ENCODE results near the gene TRIM17.
A peak's percentile ranks its signal among the peaks of the same experiment; 100 is the strongest.

The TRIM17 gene

GRCh38 chr1:228390649-228391048 lies 26.0 kb downstream of the TRIM17 start:
- peaks cover 1% of the 10 kb centered on the region for H3K36me3 Mint-ChIP-seq
- H3K9me3 Mint-ChIP-seq: no peaks in the 10 kb centered on the region
- no peak overlapping the region for H3K4me3 Mint-ChIP-seq
- no peaks in the 10 kb centered on the region for H3K27me3 Mint-ChIP-seq
- H3K4me1 Mint-ChIP-seq: no peaks in the 10 kb centered on the region
- no peak overlapping the region for H3K27ac Mint-ChIP-seq

GRCh38 chr1:228387321-228387720 lies 29.3 kb downstream of the TRIM17 start:
- no peaks in the 10 kb centered on the region for H3K4me1 Mint-ChIP-seq

GRCh38 chr1:228385232-228385631 lies 31.4 kb downstream of the TRIM17 start:
- Mint-ChIP-seq H3K9me3 (no peaks in the 10 kb centered on the region), H3K27ac (no peak overlapping the region), H3K36me3 (no peaks in the 10 kb centered on the region), H3K4me1 (no peaks in the 10 kb centered on the region), H3K27me3 (peaks cover 1% of the 10 kb centered on the region), H3K4me3 (no peak overlapping the region)

More at GRCh38 chr1:228387321-228387720, 29.3 kb downstream of the TRIM17 start:
- Mint-ChIP-seq H3K4me3 (no peak overlapping the region), H3K27ac (no peak overlapping the region), H3K27me3 (peaks cover 1% of the 10 kb centered on the region), H3K9me3 (no peaks in the 10 kb centered on the region), H3K36me3 (no peaks in the 10 kb centered on the region)

GRCh38 chr1:228383773-228384172 lies 32.9 kb downstream of the TRIM17 start:
- no peaks in the 10 kb centered on the region for H3K36me3 Mint-ChIP-seq
- H3K9me3 Mint-ChIP-seq: no peaks in the 10 kb centered on the region
- no peak overlapping the region for H3K27ac Mint-ChIP-seq
- H3K27me3 Mint-ChIP-seq: peaks cover 3% of the 10 kb centered on the region
- H3K4me3 Mint-ChIP-seq: no peak overlapping the region
- peaks cover 5% of the 10 kb centered on the region for H3K4me1 Mint-ChIP-seq

- H3K27ac Mint-ChIP-seq: no peak overlapping the region
- H3K9me3 Mint-ChIP-seq: no peaks in the 10 kb centered on the region
- H3K27me3 Mint-ChIP-seq: peaks cover 5% of the 10 kb centered on the region
- peaks cover 6% of the 10 kb centered on the region for H3K4me1 Mint-ChIP-seq
- no peak overlapping the region for H3K4me3 Mint-ChIP-seq
- H3K36me3 Mint-ChIP-seq: no peaks in the 10 kb centered on the region
Observed at GRCh38 chr1:228381356-228381755, 35.3 kb downstream of the TRIM17 start.

- Mint-ChIP-seq H3K27ac (no peak overlapping the region), H3K4me1 (peaks cover 6% of the 10 kb centered on the region), H3K4me3 (peak overlapping the region; percentile 30), H3K36me3 (no peaks in the 10 kb centered on the region), H3K9me3 (no peaks in the 10 kb centered on the region), H3K27me3 (peaks cover 5% of the 10 kb centered on the region)
Observed at GRCh38 chr1:228379666-228380065, 37.0 kb downstream of the TRIM17 start.

GRCh38 chr1:228378873-228379460 lies 37.7 kb downstream of the TRIM17 start:
- H3K9me3 Mint-ChIP-seq: no peaks in the 10 kb centered on the region
- H3K4me1 Mint-ChIP-seq: peaks cover 6% of the 10 kb centered on the region
- peaks cover 5% of the 10 kb centered on the region for H3K27me3 Mint-ChIP-seq
- H3K4me3 Mint-ChIP-seq: peak overlapping the region; percentile 86
- H3K36me3 Mint-ChIP-seq: no peaks in the 10 kb centered on the region
- H3K27ac Mint-ChIP-seq: no peak overlapping the region

- Mint-ChIP-seq H3K27ac (no peak overlapping the region), H3K36me3 (no peaks in the 10 kb centered on the region), H3K9me3 (no peaks in the 10 kb centered on the region), H3K4me3 (peak overlapping the region; percentile 86), H3K4me1 (peaks cover 6% of the 10 kb centered on the region), H3K27me3 (peaks cover 4% of the 10 kb centered on the region)
Observed at GRCh38 chr1:228378090-228378872, 38.4 kb downstream of the TRIM17 start.

- Mint-ChIP-seq H3K9me3 (no peaks in the 10 kb centered on the region), H3K36me3 (no peaks in the 10 kb centered on the region), H3K4me3 (no peak overlapping the region), H3K27ac (no peak overlapping the region), H3K4me1 (peaks cover 6% of the 10 kb centered on the region), H3K27me3 (peaks cover 3% of the 10 kb centered on the region)
Observed at GRCh38 chr1:228377664-228378089, 39.0 kb downstream of the TRIM17 start.

GRCh38 chr1:228376651-228377631 lies 39.7 kb downstream of the TRIM17 start:
- Mint-ChIP-seq H3K27me3 (peaks cover 3% of the 10 kb centered on the region), H3K27ac (no peak overlapping the region), H3K36me3 (no peaks in the 10 kb centered on the region), H3K4me1 (peaks cover 6% of the 10 kb centered on the region), H3K9me3 (no peaks in the 10 kb centered on the region), H3K4me3 (no peak overlapping the region)

- H3K4me1 Mint-ChIP-seq: peaks cover 6% of the 10 kb centered on the region
- H3K27me3 Mint-ChIP-seq: peaks cover 3% of the 10 kb centered on the region
- H3K27ac Mint-ChIP-seq: no peak overlapping the region
- H3K9me3 Mint-ChIP-seq: no peaks in the 10 kb centered on the region
- no peaks in the 10 kb centered on the region for H3K36me3 Mint-ChIP-seq
- no peak overlapping the region for H3K4me3 Mint-ChIP-seq
Observed at GRCh38 chr1:228376262-228376628, 40.4 kb downstream of the TRIM17 start.

- H3K4me3 Mint-ChIP-seq: no peak overlapping the region
- no peaks in the 10 kb centered on the region for H3K36me3 Mint-ChIP-seq
- peaks cover 6% of the 10 kb centered on the region for H3K4me1 Mint-ChIP-seq
- H3K27ac Mint-ChIP-seq: no peak overlapping the region
- H3K27me3 Mint-ChIP-seq: peaks cover 3% of the 10 kb centered on the region
- no peaks in the 10 kb centered on the region for H3K9me3 Mint-ChIP-seq
Observed at GRCh38 chr1:228375578-228376261, 40.9 kb downstream of the TRIM17 start.

- no peak overlapping the region for H3K27ac Mint-ChIP-seq
- peaks cover 6% of the 10 kb centered on the region for H3K4me1 Mint-ChIP-seq
- H3K27me3 Mint-ChIP-seq: peaks cover 3% of the 10 kb centered on the region
- H3K9me3 Mint-ChIP-seq: no peaks in the 10 kb centered on the region
- H3K36me3 Mint-ChIP-seq: no peaks in the 10 kb centered on the region
- no peak overlapping the region for H3K4me3 Mint-ChIP-seq
Observed at GRCh38 chr1:228374711-228375577, 41.7 kb downstream of the TRIM17 start.
